BE2C (cell line): ENCODE measurements around the gene PLA2G2C.

Experiments used
- DNase-seq: peaks from one replicate; pipeline ENCODE4 v3.0.0-alpha.2; 2020
- H3K27me3 ChIP-seq: fragments of 250-450 bp; sonication (Bioruptor Pico); 2 replicates; pipeline ENCODE4 v1.5.1; 2020; ENCODE audit warnings: mild to moderate bottlenecking
- H3K36me3 ChIP-seq: fragments of 250-450 bp; sonication (Bioruptor Pico); 2 replicates; pipeline ENCODE4 v1.5.1; 2020; ENCODE audit warnings: mild to moderate bottlenecking
- H3K4me1 ChIP-seq: fragments of 250-450 bp; sonication (Bioruptor Pico); 2 replicates; pipeline ENCODE4 v1.5.1; 2020
- H3K4me3 ChIP-seq: 2 replicates; pipeline ENCODE4 v1.5.1; 2011; ENCODE audit warnings: low read depth, low read length
- H3K9me3 ChIP-seq: fragments of 250-450 bp; sonication (Bioruptor Pico); 2 replicates; pipeline ENCODE4 v1.5.1; 2020
- CTCF ChIP-seq: IDR thresholded peaks from 2 replicates; pipeline ENCODE4 v1.5.1; 2012; ENCODE audit warnings: mild to moderate bottlenecking, low read depth, low read length

The PLA2G2C gene

GRCh38 chr1:20123722-20124455 lies 62.4 kb downstream of the PLA2G2C start:
- no peak for TF ChIP-seq CTCF
- peaks cover 5% of the 10 kb centered on the region; the same call in 1 of the 2 replicates for H3K27me3 ChIP-seq
- no peaks in the 10 kb centered on the region for H3K36me3 ChIP-seq
- no peaks in the 10 kb centered on the region for H3K9me3 ChIP-seq
- no peak for DNase-seq
- H3K4me1 ChIP-seq, result no peaks in the 10 kb centered on the region
- H3K4me3 ChIP-seq, result no peak overlapping the region

- no peak for DNase-seq
- no peak for TF ChIP-seq CTCF
- Histone ChIP-seq H3K9me3 (no peaks in the 10 kb centered on the region), H3K36me3 (no peaks in the 10 kb centered on the region), H3K27me3 (peaks cover 5% of the 10 kb centered on the region; the same call in 1 of the 2 replicates), H3K4me1 (no peaks in the 10 kb centered on the region), H3K4me3 (no peak overlapping the region)
These were observed 65.5 kb downstream of the PLA2G2C start for GRCh38 chr1:20120796-20121195.

- no peak for DNase-seq
These were observed 67.0 kb downstream of the PLA2G2C start, which contains the start of gene PLA2G2D for GRCh38 chr1:20119347-20119746. TSS of gene PLA2G2D (minus strand) at chr1:20119536. CDS start at chr1:20119498, 38 bp downstream.

GRCh38 chr1:20117236-20117635 lies 69.1 kb downstream of the PLA2G2C start:
- H3K4me3 ChIP-seq, result no peak overlapping the region
- no peaks in the 10 kb centered on the region for H3K36me3 ChIP-seq
- no peak for DNase-seq
- no peaks in the 10 kb centered on the region for H3K9me3 ChIP-seq
- peaks cover 5% of the 10 kb centered on the region; the same call in 1 of the 2 replicates for H3K27me3 ChIP-seq
- H3K4me1 ChIP-seq, result no peaks in the 10 kb centered on the region
- TF ChIP-seq CTCF, result no peak

More at GRCh38 chr1:20119347-20119746, 67.0 kb downstream of the PLA2G2C start, which contains the start of gene PLA2G2D:
- peaks cover 5% of the 10 kb centered on the region; the same call in 1 of the 2 replicates for H3K27me3 ChIP-seq
- no peaks in the 10 kb centered on the region for H3K9me3 ChIP-seq
- no peaks in the 10 kb centered on the region for H3K36me3 ChIP-seq
- no peak for TF ChIP-seq CTCF
- no peak within 1 kb of the TSS for H3K4me3 ChIP-seq
- no peaks in the 10 kb centered on the region for H3K4me1 ChIP-seq

- no peaks in the 10 kb centered on the region for H3K9me3 ChIP-seq
- H3K36me3 ChIP-seq, result no peaks in the 10 kb centered on the region
- H3K27me3 ChIP-seq, result peaks cover 3% of the 10 kb centered on the region; the same call in 1 of the 2 replicates
- no peak overlapping the region for H3K4me3 ChIP-seq
- no peaks in the 10 kb centered on the region for H3K4me1 ChIP-seq
- no peak for TF ChIP-seq CTCF
- DNase-seq, result no peak
These were observed 70.4 kb downstream of the PLA2G2C start for GRCh38 chr1:20115916-20116315.

- Histone ChIP-seq H3K36me3 (no peaks in the 10 kb centered on the region), H3K4me1 (no peaks in the 10 kb centered on the region), H3K9me3 (no peaks in the 10 kb centered on the region), H3K4me3 (no peak overlapping the region), H3K27me3 (no peaks in the 10 kb centered on the region)
- TF ChIP-seq CTCF, result no peak
- no peak for DNase-seq
These were observed 70.8 kb downstream of the PLA2G2C start for GRCh38 chr1:20115479-20115878.
